Naive B cell (primary cell): ENCODE data around the gene GORASP1. TPM values are rescaled to one million over a fixed set of nuclear protein-coding genes. Genes with fewer than 3 reads are reported as not detected.

Experiments
- ATAC-seq, 2 donors: fragments of 150-1000 bp; cut with Tn5 transposase; 2 replicates each; pipeline ENCODE4 v1.10.0; 2021; ENCODE audit warnings: low read depth in 2 of 2, mild to moderate bottlenecking in 2 of 2, moderate library complexity in 2 of 2
- DNase-seq: peaks from one replicate; pipeline ENCODE4 v3.0.0; 2022
- H3K27ac Mint-ChIP-seq, 6 donors: one replicate each; pipeline ENCODE4 v1.8.0; 2020 to 2022; ENCODE audit warnings: mild to moderate bottlenecking in 6 of 6, mixed read lengths in 6 of 6, moderate library complexity in 5 of 6, inconsistent platforms in 2 of 6
- H3K27me3 Mint-ChIP-seq, 3 donors: one replicate each; pipeline ENCODE4 v1.8.0; 2021 to 2022; ENCODE audit warnings: mixed read lengths in 3 of 3, mild to moderate bottlenecking in 1 of 3
- H3K36me3 Mint-ChIP-seq, 2 donors: one replicate each; pipeline ENCODE4 v1.8.0; 2020 to 2022; ENCODE audit warnings: mixed read lengths in 2 of 2, inconsistent platforms in 1 of 2, mild to moderate bottlenecking in 1 of 2
- H3K4me1 Mint-ChIP-seq, 3 donors: one replicate each; pipeline ENCODE4 v1.8.0; 2020 to 2022; ENCODE audit warnings: mixed read lengths in 3 of 3, inconsistent platforms in 1 of 3, mild to moderate bottlenecking in 1 of 3, moderate library complexity in 1 of 3
- H3K4me3 Mint-ChIP-seq, 8 donors: one replicate each; pipeline ENCODE4 v1.8.0; 2020 to 2022; ENCODE audit warnings: mild to moderate bottlenecking in 8 of 8, mixed read lengths in 8 of 8, moderate library complexity in 8 of 8, inconsistent platforms in 2 of 8
- H3K9me3 Mint-ChIP-seq, 7 donors: one replicate each; pipeline ENCODE4 v1.8.0; 2020 to 2022; ENCODE audit warnings: mixed read lengths in 7 of 7, mild to moderate bottlenecking in 5 of 7, inconsistent platforms in 2 of 7, moderate library complexity in 1 of 7
- polyA plus RNA-seq, 6 donors: library from polyadenylated mRNA; unstranded; fragments of 300-500 nt; fragmentation: Illumina TruSeq; gene quantifications; one replicate each; pipeline ENCODE4 v1.2.3, GENCODE V29; 2021; ENCODE audit warnings: low read depth in 6 of 6

The GORASP1 gene
- polyA plus RNA-seq, 6 donors from 2014 or later = 19.7 to 36.7 (median 27.2) TPM

DNA sequence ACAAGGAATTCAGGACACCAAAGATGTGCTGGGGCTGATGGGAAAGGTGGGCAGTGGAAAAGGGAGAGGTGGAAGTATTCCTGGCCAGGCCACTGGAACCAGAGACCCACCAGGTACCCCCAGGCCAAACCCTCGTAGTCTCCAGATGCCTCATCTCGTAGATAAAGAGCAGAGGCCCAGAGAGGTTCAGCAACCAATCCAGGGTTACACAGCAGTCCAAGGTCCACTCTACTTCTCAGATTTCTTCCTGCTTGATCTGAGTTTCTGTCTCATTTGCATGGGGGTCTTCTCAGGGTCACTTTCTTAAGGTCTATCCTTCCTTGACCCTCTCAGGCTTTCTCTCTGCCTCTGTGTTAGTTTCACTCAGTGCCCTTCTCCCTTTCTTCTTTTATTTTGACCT, 5.1 kb upstream of the GORASP1 start:
- Mint-ChIP-seq H3K27ac (peak overlapping the region in 3 of 6 donors; percentile 14 to 95 (median 15)), H3K36me3 (peaks cover 9 to 29% of the 10 kb centered on the region in 2 donors), H3K4me3 (no peak overlapping the region), H3K9me3 (no peaks in the 10 kb centered on the region), H3K27me3 (no peaks in the 10 kb centered on the region), H3K4me1 (peaks cover 24 to 30% (median 28%) of the 10 kb centered on the region in 3 donors)
- DNase-seq = no peak
- ATAC-seq = no peak

DNA sequence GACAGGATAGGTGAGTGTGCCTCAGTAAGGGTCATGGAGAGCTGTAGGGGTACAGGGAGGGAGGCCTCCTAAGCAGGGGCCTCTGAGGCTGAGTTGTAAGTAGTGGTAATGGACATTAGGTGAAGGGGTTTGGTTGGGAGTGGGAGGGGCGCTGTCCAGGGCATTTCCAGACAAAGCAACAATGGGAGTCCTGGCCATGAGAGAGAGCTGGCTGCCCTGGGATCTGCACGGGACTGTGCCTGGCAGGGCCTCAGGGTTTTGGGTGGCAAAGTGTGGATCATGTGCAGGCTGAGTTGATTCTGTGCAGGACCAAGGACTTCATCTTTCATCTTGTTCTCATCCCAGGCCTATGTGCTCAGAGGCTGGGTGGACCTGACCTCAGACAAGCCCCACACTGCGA, 4.7 kb upstream of the GORASP1 start:
- no peaks in the 10 kb centered on the region for H3K27me3 Mint-ChIP-seq
- H3K9me3 Mint-ChIP-seq = no peaks in the 10 kb centered on the region
- peaks cover 9 to 29% of the 10 kb centered on the region in 2 donors for H3K36me3 Mint-ChIP-seq
- ATAC-seq (no peak), DNase-seq (no peak)
- peak overlapping the region in 3 of 6 donors; percentile 13 to 47 (median 14) for H3K27ac Mint-ChIP-seq
- H3K4me1 Mint-ChIP-seq = peaks cover 24 to 28% (median 27%) of the 10 kb centered on the region in 3 donors
- H3K4me3 Mint-ChIP-seq = no peak overlapping the region

DNA sequence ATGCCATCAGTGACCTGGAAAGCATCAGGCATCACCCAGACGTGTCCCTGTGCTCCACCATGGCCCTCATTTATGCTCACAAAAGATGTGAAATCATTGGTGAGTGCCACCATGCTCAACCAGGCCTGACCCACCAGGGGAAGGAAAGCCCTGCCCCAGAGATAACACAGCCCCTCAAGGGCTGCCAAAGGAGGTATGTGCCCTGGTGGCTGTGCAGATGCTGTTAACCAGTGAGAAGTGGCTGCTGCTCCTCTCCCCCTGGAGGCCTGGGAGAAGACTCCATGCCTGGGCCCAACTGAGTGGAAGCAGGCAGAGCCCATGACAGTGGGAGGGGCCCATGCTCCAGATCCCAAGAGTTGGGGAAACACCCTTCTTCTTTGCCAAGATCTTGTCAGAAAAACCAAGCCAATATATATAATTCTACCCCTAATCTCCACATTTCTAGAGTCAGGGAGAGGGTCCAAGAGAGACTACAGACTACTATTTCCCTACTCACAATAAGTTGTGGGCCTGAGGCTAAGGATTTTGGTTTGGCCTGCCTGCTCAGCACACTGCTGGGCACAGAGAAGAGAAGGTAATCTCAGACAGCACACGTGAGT, 2.7 kb upstream of the GORASP1 start:
- DNase-seq (no peak), ATAC-seq (no peak)
- H3K9me3 Mint-ChIP-seq = no peaks in the 10 kb centered on the region
- H3K27me3 Mint-ChIP-seq = no peaks in the 10 kb centered on the region
- H3K36me3 Mint-ChIP-seq = peaks cover 9 to 28% of the 10 kb centered on the region in 2 donors
- H3K4me3 Mint-ChIP-seq = peak overlapping the region in 2 of 8 donors; percentile 7 to 15
- H3K27ac Mint-ChIP-seq = peak overlapping the region in 1 of 6 donors; percentile 71
- peaks cover 41 to 45% (median 45%) of the 10 kb centered on the region in 3 donors for H3K4me1 Mint-ChIP-seq

DNA sequence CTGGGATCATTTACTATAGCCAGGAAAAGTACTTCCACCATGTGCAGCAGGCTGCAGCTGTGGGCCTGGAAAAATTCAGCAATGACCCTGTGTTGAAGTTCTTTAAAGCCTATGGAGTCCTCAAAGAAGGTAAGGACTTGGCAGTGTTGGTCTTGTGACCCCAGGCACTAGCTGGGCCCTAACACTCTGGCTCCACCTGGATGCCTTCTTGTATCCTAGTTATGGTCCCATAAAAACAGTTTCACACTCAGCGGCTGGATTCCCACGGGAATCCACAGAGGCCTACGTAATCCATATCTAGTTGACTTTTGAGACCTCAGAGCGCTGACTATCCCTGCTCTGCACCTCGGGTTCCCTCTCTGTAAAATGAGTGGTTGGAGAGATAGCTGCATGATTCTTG, 1.7 kb upstream of the GORASP1 start:
- H3K36me3 Mint-ChIP-seq = peaks cover 9 to 21% of the 10 kb centered on the region in 2 donors
- no peaks in the 10 kb centered on the region for H3K27me3 Mint-ChIP-seq
- DNase-seq (no peak), ATAC-seq (no peak)
- peak overlapping the region in 5 of 6 donors; percentile 39 to 99 (median 95) for H3K27ac Mint-ChIP-seq
- H3K9me3 Mint-ChIP-seq = no peaks in the 10 kb centered on the region
- peak overlapping the region in 7 of 8 donors; percentile 93 to 99 (median 96) for H3K4me3 Mint-ChIP-seq
- H3K4me1 Mint-ChIP-seq = peaks cover 45 to 56% (median 52%) of the 10 kb centered on the region in 3 donors

DNA sequence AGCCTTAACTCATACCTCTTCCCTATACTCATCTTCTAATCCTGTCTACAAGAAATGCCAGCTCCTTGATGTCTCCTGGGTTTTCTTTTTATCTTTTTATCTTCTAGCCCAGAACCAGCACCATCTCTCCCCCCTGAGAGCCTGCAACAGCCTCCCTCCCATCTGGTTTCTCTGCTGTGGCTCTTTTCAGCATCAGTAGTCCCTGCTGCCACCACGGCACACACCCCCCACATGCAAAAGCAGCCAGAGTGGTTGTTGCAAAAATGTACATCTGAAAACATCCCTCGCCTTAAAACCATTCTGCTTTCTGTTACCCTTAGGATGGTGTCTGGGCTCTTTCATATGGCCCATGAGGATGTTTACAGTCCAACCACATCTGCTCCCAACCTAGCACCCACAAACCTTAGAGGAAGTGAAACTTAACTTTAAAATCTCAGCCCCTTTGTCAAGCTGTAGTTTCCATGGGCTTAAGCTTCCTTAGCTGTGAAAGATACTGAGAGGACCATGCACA, 828 bp upstream of the GORASP1 start:
- DNase-seq = peak; percentile 85
- Mint-ChIP-seq H3K27me3 (no peaks in the 10 kb centered on the region), H3K4me1 (peaks cover 50 to 63% (median 60%) of the 10 kb centered on the region in 3 donors), H3K9me3 (no peaks in the 10 kb centered on the region), H3K36me3 (peaks cover 9 to 21% of the 10 kb centered on the region in 2 donors), H3K4me3 (peak overlapping the region; percentile 93 to 99 (median 98)), H3K27ac (peak overlapping the region; percentile 94 to 99 (median 98))
- ATAC-seq = peak; percentile 85 to 86

DNA sequence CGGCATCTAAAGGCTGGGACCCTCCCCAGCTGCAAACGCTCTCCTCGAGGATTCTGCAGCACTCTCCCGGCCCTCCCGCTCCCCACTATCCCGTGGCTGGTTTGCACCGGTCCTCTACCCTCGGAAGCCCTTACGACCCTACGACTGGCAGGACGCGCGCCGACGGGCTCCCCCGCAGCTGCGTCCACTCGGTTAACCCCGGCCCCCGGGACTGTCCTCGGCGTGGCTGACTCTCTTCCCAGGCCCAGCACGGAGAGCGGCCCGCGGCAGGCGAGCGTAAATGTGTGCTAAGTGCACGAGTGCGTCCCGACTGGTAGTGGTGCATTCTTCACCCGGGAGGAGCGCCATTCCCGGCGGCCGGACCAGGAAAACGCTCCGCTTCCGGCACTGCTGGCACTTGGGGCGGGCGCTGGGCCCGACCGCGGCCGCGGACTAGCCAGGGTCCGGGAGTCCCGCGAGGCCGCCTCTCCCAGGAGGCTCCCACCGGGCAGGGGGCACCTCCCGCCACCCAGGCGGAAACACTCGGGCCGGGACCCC, 508 bp downstream of the GORASP1 start:
- DNase-seq (no peak), ATAC-seq (no peak)
- H3K27ac Mint-ChIP-seq = peak overlapping the region in 3 of 6 donors; percentile 62 to 95 (median 90)
- peaks cover 60 to 77% (median 71%) of the 10 kb centered on the region in 3 donors for H3K4me1 Mint-ChIP-seq
- no peaks in the 10 kb centered on the region for H3K9me3 Mint-ChIP-seq
- H3K27me3 Mint-ChIP-seq = no peaks in the 10 kb centered on the region
- peaks cover 9 to 20% of the 10 kb centered on the region in 2 donors for H3K36me3 Mint-ChIP-seq
- H3K4me3 Mint-ChIP-seq = peak overlapping the region; percentile 84 to 99 (median 94)

DNA sequence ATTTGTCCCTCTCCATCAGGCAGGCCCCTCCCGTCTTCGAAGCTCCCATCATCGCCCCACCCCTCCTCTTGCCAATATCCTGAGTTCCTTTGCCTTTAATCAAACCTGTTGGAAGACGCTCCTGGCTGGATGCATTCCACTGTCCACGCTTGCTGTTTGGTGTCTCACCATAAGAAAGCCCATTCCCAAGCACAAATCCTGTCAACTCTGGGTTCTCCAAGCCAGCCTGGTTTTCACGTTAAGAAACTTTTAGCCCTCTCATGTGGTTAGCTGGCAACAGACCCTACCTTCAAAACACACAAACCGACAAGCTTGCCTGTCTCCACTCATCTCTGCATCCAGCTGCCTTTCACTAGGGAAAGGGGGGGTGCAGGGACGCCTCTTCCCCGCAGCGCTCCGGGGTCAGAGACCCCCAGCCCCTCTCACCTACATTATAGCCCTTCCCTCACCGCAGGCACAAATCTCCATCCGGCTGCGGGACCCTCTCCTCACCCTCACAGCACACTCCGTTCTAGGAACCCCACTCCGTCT, 1.1 kb downstream of the GORASP1 start:
- ATAC-seq (no peak), DNase-seq (no peak)
- Mint-ChIP-seq H3K27ac (peak overlapping the region; percentile 10 to 91 (median 85)), H3K36me3 (peaks cover 9 to 14% of the 10 kb centered on the region in 2 donors), H3K27me3 (no peaks in the 10 kb centered on the region), H3K4me1 (peaks cover 62 to 81% (median 69%) of the 10 kb centered on the region in 3 donors), H3K9me3 (no peaks in the 10 kb centered on the region), H3K4me3 (peak overlapping the region; percentile 84 to 99 (median 94))

DNA sequence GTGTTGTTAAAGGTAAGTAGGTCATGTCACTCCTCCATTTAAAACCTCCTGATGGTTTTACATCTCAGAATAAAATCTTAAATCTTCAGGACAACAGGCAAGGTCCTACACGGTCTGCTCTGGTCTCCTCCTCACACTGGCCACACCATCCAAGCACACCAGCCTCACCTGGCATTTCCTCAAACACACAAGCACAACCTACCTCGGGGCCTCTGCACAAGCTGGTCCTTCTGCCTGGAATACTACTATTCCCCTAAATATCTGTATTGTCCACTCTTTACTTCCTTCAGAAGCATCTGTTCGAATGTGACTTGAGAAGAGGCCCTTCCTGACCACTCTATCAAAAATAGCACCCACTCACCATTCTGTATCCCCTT, 1.8 kb downstream of the GORASP1 start:
- Mint-ChIP-seq H3K9me3 (no peaks in the 10 kb centered on the region), H3K27ac (peak overlapping the region in 4 of 6 donors; percentile 68 to 91 (median 86)), H3K36me3 (peaks cover 9% of the 10 kb centered on the region in 2 donors), H3K27me3 (no peaks in the 10 kb centered on the region), H3K4me1 (peaks cover 69 to 85% (median 75%) of the 10 kb centered on the region in 3 donors), H3K4me3 (peak overlapping the region; percentile 6 to 99 (median 94))
- ATAC-seq = no peak
- no peak for DNase-seq

DNA sequence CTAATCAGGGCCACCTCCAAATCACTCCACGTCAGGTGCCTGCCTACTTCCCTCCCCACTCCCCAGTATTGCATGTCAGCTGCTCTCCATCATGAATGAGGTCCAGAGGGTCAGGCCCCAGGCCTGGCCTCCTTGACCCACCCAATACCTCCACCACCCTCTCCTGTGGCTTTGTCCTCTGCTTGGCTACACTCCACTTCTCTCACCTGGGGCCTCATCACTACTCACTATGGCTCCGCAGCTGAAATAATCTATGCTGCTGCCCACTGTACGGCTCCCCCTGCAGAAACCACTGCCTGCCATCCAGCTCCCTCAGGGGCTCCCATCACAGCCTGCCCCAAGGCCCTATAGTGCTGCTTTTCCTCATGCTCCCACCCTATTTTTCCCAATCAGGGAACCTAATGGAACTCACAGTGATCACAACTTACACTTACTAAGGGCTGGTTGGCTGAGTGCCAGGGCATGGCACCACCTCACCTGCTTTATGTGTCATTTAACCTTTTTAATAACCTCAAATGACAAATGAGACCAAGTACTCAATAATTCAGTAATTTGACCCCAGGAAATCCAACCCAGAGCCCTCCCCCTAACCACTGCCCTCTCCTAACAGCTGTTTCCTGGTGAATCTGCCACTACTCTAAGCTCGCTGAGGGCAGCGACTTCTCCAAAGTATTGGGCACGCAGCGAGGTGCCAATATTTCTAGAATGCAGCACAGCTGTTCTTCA, 2.3 kb downstream of the GORASP1 start:
- H3K4me1 Mint-ChIP-seq = peaks cover 71 to 83% (median 78%) of the 10 kb centered on the region in 3 donors
- H3K27me3 Mint-ChIP-seq = no peaks in the 10 kb centered on the region
- H3K9me3 Mint-ChIP-seq = no peaks in the 10 kb centered on the region
- ATAC-seq (no peak), DNase-seq (no peak)
- H3K36me3 Mint-ChIP-seq = peaks cover 3 to 9% of the 10 kb centered on the region in 2 donors
- peak overlapping the region in 7 of 8 donors; percentile 22 to 99 (median 95) for H3K4me3 Mint-ChIP-seq
- peak overlapping the region in 5 of 6 donors; percentile 35 to 86 (median 58) for H3K27ac Mint-ChIP-seq

DNA sequence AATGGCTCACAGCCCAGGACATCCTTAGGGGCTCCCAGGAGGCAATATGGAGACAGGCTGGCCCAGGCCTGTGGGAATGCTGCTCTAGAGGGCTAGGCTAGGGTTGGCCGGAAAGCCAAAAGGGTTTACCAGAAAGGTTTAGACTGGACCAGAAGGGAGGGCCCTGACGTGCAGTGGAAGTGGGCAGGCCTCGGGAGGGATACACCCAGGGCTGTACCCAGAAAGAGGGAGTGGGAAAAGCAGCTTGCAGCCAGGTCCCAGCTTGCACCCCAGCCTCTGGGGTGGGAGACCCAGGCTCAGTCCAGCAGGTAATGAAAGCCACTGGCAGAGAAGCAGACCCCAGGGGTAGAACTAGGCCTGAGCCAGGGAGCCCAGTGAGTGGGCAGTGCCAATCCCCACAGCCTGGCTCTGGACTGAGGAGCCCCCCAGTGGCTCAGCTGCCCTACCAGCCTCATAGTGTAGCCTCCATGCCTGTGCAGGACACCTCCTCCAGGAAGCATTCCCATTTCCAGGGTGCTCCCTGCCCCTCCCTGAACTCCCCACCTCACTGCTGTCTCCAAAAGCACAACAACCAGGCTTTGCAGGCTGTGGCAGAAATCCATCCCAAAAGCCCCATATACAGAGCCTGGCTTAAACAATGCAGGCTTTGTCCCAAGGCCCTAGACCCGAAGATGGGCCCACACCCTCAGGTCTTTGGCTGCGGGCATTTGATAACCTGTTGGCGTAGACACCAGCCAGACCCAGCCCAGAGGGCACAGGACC, 3.5 kb downstream of the GORASP1 start:
- Mint-ChIP-seq H3K4me1 (peaks cover 65 to 71% (median 71%) of the 10 kb centered on the region in 3 donors), H3K9me3 (no peaks in the 10 kb centered on the region), H3K27me3 (no peaks in the 10 kb centered on the region), H3K4me3 (peak overlapping the region in 1 of 8 donors; percentile 99), H3K36me3 (peaks cover 0 to 9% of the 10 kb centered on the region in 2 donors), H3K27ac (peak overlapping the region in 4 of 6 donors; percentile 64 to 86 (median 72))
- no peak for ATAC-seq
- DNase-seq = no peak

DNA sequence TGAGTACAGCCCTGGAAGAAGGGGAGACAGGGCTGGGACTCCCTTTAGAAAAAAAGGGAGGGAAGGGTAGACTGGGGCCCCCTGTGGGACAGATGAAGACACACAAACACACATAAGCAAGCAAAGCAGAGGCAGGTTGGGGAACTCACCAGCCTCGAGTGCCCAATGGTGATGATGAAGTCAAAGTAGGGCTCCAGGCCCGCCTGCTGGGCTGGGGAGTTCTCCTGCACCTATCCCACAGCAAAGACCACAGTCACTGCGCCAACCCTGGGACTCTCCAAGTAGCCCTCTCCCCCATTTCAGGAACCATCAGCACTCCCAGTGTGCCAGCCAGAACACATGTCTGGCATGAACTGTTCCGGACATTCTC, 4.1 kb downstream of the GORASP1 start:
- Mint-ChIP-seq H3K27me3 (no peaks in the 10 kb centered on the region), H3K36me3 (peaks cover 0 to 8% of the 10 kb centered on the region in 2 donors), H3K9me3 (no peaks in the 10 kb centered on the region), H3K27ac (peak overlapping the region in 5 of 6 donors; percentile 37 to 85 (median 58)), H3K4me3 (peak overlapping the region in 1 of 8 donors; percentile 38), H3K4me1 (peaks cover 58 to 65% (median 64%) of the 10 kb centered on the region in 3 donors)
- ATAC-seq (no peak), DNase-seq (no peak)

DNA sequence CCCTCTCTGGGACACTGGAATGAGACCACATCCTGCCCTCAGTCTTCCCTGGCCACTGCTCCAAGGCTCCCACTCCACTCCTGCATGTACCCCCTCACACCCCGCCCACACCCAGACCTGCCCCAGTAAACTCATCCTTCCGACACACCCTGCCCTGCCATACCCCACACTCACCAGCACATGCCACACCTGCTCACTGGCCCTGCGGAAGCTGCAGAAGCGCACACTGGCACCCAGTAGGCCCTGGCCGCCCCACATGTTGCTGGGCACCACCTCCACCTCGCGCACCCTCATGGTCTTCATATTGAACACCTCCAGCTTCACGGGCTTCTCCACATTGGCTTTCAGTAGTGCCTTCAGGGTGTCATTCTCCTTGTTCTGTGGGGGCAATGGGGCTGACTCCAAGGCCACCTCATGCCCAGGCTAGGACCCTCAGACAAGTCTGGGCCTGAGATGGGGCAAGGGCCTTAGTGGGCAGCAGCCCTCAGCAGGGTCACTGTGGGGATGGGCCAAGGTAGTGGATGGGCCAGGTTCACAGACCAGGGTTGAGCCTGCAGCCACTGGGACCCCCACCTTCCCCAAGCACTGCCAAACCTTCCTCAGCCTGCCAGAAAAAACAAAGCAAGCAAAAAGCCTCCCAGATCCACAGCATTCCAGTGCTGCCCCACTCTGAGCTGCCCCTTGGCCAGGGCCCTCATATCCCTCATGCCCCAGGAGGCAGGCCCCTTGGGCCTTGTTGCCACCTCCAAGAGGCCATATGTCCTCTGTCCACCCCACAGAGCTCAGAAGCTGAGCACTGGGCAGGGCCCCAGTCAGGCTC, 4.7 kb downstream of the GORASP1 start:
- peak overlapping the region in 5 of 6 donors; percentile 57 to 85 (median 73) for H3K27ac Mint-ChIP-seq
- H3K9me3 Mint-ChIP-seq = no peaks in the 10 kb centered on the region
- peak overlapping the region in 1 of 8 donors; percentile 38 for H3K4me3 Mint-ChIP-seq
- DNase-seq (no peak), ATAC-seq (no peak)
- H3K27me3 Mint-ChIP-seq = no peaks in the 10 kb centered on the region
- peaks cover 0 to 2% of the 10 kb centered on the region in 2 donors for H3K36me3 Mint-ChIP-seq
- H3K4me1 Mint-ChIP-seq = peaks cover 52 to 59% (median 58%) of the 10 kb centered on the region in 3 donors
